SK-N-SH treated with all-trans-retinoic acid at 6 μM for 48 hours (cell line): ENCODE measurements around the gene SMG9.

Experiments
- ISL1 ChIP-seq: fragments of 250-450 bp; sonication (Bioruptor Pico); IDR thresholded peaks from 2 replicates; pipeline ENCODE4 v2.1.2; 2022; ENCODE audit warnings: mild to moderate bottlenecking, moderate library complexity
- PATZ1 ChIP-seq: fragments of 250-450 bp; sonication (Bioruptor Pico); IDR thresholded peaks from 2 replicates; pipeline ENCODE4 v1.8.0; 2020; ENCODE audit warnings: mild to moderate bottlenecking, moderate library complexity, borderline replicate concordance
- POU6F1 ChIP-seq: fragments of 250-450 bp; sonication (Bioruptor Pico); IDR thresholded peaks from 2 replicates; pipeline ENCODE4 v1.8.0; 2021; ENCODE audit warnings: low read depth, mild to moderate bottlenecking, moderate library complexity, borderline replicate concordance
- RARB ChIP-seq: fragments of 250-450 bp; sonication (Bioruptor Pico); IDR thresholded peaks from 2 replicates; pipeline ENCODE4 v1.8.0; 2021; ENCODE audit warnings: mild to moderate bottlenecking, moderate library complexity
- SNAI2 ChIP-seq: fragments of 250-450 bp; sonication (Bioruptor Pico); IDR thresholded peaks from 2 replicates; pipeline ENCODE4 v1.5.0; 2020; ENCODE audit warnings: mild to moderate bottlenecking, moderate library complexity
- ZFP30 ChIP-seq: fragments of 450-650 bp; formaldehyde crosslinking; IDR thresholded peaks from 2 replicates; pipeline ENCODE4 v1.5.0; 2022; ENCODE audit warnings: mild to moderate bottlenecking, moderate library complexity

GRCh38 chr19:43741075-43741825, 13.5 kb downstream of the SMG9 start:
- TF ChIP-seq RARB (no peak), PATZ1 (CRISPR knock-in tag) (no peak), POU6F1 (CRISPR knock-in tag) (no peak), SNAI2 (CRISPR knock-in tag) (no peak), ISL1 (no peak), ZFP30 (CRISPR knock-in tag) (no peak)
